NCI-H1092 treated with DMSO at 0.1 percent for 48 hours (cell line): ENCODE measurements around the gene KSR1.
A peak's percentile ranks its signal among the peaks of the same experiment; 100 is the strongest.

Source experiments
- DNase-seq: peaks from one replicate; lab custom pipeline; 2025; lab: John Stamatoyannopoulos, UW

The KSR1 gene

DNA sequence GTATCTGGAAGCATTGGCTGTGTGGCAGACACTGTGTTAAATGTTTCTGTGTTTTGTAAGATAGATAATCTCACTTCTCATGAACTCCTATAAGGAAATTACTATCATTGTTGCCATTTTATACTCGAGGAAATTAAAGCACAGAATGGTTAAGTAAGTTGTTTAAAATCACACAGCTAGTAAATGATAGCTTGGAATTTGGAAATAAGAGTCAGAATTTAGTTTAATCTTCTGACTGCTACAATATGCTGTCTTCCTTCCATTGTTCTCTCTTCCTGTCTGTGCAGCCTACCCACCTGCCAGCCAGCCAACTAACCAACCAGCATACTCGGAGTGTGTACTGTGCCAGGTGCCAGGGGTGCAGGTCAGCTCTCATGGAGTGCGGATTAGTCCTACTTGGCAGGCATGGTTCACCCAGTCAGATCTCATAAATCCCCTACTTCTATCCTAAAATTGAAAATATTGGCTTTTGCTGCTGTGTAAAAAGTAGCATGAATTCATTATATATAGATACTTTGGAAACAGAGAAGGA lies 94.8 kb downstream of the KSR1 start:
- no peak for DNase-seq

DNA sequence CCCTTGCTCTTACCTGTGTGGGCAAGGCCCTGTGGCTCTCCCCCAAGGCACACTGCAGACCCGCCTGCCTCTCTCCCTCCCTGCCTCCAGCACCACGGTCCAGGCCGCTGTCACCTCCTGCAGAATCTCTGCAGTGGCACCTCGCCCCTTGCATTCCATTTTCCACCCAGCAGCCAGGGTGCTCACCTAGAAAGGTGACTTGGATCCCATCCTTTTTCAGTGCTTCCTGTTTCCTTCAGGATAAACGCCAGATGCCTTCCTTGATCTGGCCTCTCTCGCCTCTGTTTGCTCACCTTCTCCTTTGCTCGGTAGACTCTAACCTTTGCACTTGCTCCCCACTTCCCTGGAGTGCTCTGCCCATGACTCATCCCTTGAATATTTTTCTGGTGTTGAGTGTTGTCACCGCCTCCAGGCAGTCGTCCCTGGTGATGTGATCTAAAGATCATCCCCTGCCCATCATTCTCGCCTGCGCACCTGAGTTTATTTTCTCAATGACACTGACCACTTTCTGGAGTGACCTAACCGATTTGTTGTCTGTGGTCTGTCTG lies 95.5 kb downstream of the KSR1 start:
- no peak for DNase-seq

DNA sequence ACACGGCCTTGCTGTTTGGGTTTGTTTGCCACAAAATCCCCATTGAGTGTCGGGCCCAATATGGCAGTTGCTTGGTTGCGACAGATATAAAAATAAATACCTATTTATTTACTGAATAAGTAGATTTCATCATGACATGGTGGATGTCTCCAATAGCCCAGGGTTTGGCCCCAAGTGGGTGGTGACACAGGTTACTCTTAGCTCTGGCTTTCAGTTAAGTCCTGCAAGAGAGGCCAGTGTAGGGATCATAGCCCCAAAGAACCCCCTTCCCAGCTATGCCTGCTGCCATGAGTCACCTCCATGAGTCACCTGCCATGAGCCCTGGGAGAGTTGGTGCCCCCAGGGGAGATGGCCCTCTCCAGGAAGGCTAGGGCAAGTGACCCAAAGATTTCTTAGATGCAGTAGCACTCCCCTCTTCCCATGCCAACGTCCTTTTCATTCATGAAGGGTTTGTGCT lies 96.1 kb downstream of the KSR1 start:
- no peak for DNase-seq

GRCh38 chr17:27553019-27553511 lies 96.8 kb downstream of the KSR1 start:
- no peak for DNase-seq

DNA sequence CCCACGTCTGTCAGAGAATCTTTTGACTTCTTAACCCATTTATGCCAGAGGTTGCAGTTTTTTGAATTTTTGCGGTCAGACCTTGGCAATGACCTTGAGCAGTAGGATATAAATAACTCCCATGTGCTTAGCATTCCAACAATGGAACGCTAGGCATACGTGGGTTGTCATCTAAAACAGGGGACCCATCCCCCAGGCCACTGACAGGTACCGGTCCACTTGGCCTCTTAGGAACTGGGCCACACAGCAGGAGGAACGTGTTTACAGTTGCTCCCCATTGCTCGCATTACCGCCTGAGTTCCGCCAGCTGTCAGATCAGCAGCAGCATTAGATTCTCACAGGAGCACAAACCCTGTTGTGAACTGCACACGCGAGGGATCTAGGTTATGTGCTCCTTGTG lies 97.9 kb downstream of the KSR1 start:
- no peak for DNase-seq

- DNase-seq: no peak
Observed at GRCh38 chr17:27554911-27555310, 98.7 kb downstream of the KSR1 start.

DNA sequence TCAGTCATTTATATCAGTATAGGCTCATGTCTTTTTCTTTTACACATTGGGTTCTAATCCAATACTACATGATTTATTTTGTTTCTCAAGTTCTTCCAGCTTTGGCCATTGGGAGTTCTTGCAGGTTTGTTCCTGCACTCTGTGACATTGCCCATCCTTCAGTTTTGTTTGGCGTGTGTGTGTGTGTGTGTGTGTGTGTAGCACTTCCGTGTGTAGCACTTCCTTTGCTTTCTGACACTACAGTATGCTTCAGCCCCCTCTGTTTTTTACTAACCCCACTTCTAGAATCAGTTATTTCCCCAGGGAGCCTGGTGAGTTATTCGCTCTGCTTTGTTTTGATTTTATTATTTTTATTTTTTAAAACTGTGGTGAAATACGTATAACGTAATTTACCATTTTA lies 99.1 kb downstream of the KSR1 start:
- no peak for DNase-seq

GRCh38 chr17:27558341-27558740 lies 102.1 kb downstream of the KSR1 start:
- no peak for DNase-seq

DNA sequence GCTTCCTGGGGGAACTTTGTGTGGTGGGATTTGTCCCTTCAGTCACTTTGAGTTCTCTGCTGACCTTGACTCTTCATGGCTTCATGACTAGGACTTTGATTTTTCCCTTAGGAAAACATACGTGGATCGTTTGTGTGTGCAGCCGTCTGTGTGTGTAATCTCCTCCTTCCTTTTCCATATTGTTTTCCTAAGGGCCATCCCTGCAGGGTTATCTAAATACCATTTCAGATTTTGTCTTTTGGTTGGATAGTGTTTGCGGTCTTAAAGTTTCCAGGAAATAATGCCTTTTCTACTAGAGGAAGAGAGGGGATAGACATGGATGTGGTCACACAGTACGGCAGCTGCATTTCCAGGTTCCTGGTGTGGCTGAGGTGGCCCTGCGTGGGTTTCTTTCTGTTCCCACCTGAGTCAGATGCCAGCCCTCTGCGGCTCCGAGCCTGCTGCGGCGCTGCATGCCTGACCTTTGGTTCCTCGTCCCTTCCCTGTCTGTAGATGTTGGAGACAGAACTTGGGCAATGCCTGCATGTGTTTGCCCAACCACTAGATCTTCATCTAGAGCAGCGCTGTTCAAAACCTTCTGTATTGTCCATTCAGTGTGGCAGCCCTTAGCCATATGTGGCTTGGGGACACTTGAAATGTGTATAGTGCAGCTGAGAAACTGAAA lies 102.7 kb downstream of the KSR1 start:
- DNase-seq: no peak

DNA sequence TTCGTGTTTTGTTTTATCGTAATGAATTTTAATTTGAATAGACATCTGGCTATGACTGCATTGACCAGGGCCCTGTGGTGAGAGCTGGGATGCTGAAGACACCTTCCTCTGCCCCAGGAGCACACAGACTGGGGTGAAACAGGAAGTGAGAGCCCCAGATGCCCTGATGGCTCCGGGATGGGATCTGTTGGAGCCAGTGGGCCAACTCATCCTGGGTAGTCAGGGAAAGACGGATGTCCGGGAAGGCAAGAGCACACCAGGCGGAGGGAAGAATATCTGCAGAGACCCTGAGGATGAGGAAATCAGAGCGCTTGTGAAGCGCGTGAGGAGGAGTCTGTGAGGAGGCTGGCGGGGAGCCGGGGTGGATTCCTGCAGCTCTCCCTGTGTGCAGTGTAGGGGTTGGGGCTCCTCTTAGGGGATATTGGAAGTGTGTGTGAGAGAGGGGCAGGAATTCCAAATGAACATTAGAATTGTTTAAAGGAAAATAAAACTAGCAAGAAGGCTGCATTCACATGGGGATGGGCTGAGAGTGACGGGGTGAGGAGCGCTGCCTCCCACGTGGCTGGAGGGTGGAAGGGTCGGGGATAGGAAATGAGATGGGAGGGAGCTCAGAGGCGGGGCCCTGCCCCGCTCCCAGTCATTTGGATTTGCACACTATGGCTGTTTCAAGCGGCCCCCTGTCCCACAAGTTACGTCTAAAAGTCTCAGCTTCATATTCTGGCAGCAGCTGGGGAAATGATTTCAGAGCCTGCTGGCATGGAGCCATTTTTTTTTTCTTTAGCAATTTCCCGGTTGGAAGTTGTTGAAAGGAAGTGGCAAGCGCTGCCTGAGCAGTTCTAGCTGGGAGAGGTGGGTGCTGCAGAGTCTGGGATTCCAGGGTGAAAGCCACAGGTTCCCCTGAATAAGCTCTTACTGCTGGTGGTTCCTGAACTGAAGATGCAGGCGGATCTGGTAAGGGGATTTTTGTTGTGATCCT lies 103.5 kb downstream of the KSR1 start:
- DNase-seq: peak; percentile 4

- no peak for DNase-seq
Observed at GRCh38 chr17:27560668-27561067, 104.4 kb downstream of the KSR1 start.

DNA sequence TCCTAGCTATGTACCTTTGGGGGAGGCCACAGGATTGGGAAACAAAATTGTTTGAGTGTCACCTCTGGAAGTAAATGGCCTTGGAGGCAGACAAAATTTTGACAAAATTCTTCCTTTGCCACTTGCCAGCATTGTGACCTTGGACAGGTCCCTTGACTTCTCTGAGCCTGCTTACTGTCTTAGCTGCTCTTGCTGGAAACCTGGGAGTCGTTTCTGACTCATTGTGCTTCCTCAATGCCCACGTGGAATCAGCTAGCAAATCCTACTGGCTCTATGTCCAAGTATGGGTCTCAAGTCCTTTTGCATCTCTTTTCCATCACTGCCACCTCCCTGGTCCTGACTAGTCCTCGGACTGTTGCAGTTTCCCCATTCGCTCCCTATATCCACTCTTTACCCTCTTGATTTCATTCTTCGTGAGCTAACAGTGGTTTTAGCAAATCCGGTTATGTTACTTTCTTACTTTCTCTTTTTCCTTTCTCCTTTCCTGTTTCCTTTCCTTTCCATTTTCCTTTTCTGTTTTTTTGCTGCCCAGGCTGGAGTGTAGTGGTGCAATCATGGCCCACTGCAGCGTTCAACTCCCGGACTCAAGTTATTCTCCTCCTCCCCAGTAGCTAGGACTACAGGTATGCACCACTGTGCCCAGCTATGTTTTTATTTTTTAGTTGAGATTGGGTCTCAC lies 106.7 kb downstream of the KSR1 start:
- no peak for DNase-seq

- no peak for DNase-seq
Observed at GRCh38 chr17:27563532-27563931, 107.3 kb downstream of the KSR1 start.

- DNase-seq: no peak
Observed at GRCh38 chr17:27564463-27564862, 108.2 kb downstream of the KSR1 start.

GRCh38 chr17:27565874-27566670 lies 109.8 kb downstream of the KSR1 start:
- no peak for DNase-seq

DNA sequence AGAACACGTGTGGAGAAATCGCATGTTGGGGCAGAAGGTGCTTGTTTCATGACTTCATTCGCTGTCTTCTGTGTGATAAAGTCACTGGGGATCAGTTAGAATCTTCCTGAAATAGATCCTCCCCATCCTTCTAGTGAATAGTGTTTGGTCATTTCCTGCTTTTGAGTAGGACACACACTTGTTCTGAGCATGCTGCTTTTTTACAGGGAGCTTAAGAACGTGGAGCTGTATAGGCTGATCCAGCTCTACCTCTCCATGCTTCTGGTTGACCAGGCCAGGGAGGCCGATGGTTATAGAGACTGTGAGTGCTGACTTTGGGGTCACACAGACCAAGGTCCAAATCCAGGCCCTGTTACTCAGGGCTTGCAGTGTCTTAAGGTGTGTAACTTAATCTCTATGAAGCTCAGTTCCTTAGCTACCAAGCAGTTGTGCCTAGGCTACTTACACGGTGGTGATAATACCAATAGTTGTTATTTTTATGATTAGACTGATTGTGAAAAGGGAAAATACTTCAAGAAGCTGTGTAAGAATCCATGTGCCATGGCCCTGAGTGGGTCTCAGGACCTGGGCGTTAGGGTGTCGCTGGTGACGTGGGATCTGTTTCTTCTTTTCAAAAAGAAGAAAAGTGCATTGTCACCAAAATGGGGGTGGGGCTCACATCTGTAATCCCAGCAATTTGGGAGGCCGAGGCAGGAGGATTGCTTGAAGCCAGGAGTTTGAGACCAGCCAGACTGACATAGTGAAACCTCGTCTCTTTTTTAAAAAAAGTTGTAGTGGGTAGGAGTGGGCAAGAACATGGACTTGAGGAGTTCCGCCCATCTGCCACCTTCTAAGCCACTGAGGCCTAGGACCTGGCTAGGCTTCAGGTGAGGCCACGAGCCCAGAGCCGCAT lies 110.7 kb downstream of the KSR1 start:
- no peak for DNase-seq

- no peak for DNase-seq
Observed at GRCh38 chr17:27567563-27567859, 111.3 kb downstream of the KSR1 start.

GRCh38 chr17:27568216-27568615 lies 112.0 kb downstream of the KSR1 start:
- no peak for DNase-seq

GRCh38 chr17:27568811-27569210 lies 112.6 kb downstream of the KSR1 start:
- no peak for DNase-seq

GRCh38 chr17:27569257-27569722 lies 113.0 kb downstream of the KSR1 start:
- no peak for DNase-seq
